Subcutaneous abdominal adipose tissue (tissue), 5 donors: Measurements from ENCODE around the gene ZNF318.
"Not testable (repeated sequence)": the region's sequence is repeated elsewhere in the genome, so short reads cannot be mapped to it uniquely, and the experiment has no call there.

Experiments used
- H3K27ac ChIP-seq: one replicate; pipeline ENCODE4 v1.7.0; 2013; ENCODE audit warnings: low read depth, mild to moderate bottlenecking, inconsistent platforms, low read length, moderate library complexity
- H3K27me3 ChIP-seq, 5 donors: one replicate each; pipeline ENCODE4 v1.7.0; 2013; ENCODE audit warnings: low read length in 5 of 5, inconsistent platforms in 1 of 5; ENCODE audit not compliant: control insufficient read depth in 5 of 5, insufficient read depth in 4 of 5
- H3K36me3 ChIP-seq, 5 donors: one replicate each; pipeline ENCODE4 v1.7.0; 2013; ENCODE audit warnings: low read length in 5 of 5; ENCODE audit not compliant: control insufficient read depth in 5 of 5, insufficient read depth in 5 of 5
- H3K4me1 ChIP-seq, 5 donors: one replicate each; pipeline ENCODE4 v1.7.0; 2013; ENCODE audit warnings: low read length in 5 of 5, mild to moderate bottlenecking in 3 of 5, moderate library complexity in 1 of 5; ENCODE audit not compliant: control insufficient read depth in 5 of 5, insufficient read depth in 5 of 5
- H3K4me3 ChIP-seq, 5 donors: one replicate each; pipeline ENCODE4 v1.7.0; 2013; ENCODE audit warnings: low read length in 5 of 5, low read depth in 1 of 5
- H3K9ac ChIP-seq, 5 donors: one replicate each; pipeline ENCODE4 v1.7.0; 2013; ENCODE audit warnings: low read length in 5 of 5, mild to moderate bottlenecking in 4 of 5, moderate library complexity in 3 of 5
- H3K9me3 ChIP-seq, 5 donors: one replicate each; pipeline ENCODE4 v1.7.0; 2013; ENCODE audit warnings: low read length in 5 of 5; ENCODE audit not compliant: control insufficient read depth in 5 of 5
- donor health status: healthy.
- donor health status: healthy.
- donor health status: healthy.
- donor health status: healthy.
- donor health status: healthy.

Gene ZNF318

GRCh38 chr6:43346243-43346642, 23.2 kb downstream of the ZNF318 start:
- H3K4me3 ChIP-seq, H3K27ac ChIP-seq, H3K9ac ChIP-seq, H3K4me1 ChIP-seq, H3K27me3 ChIP-seq, H3K9me3 ChIP-seq: not testable (repeated sequence)
- peaks cover 50 to 71% (median 52%) of the 10 kb centered on the region in 5 donors for H3K36me3 ChIP-seq

DNA sequence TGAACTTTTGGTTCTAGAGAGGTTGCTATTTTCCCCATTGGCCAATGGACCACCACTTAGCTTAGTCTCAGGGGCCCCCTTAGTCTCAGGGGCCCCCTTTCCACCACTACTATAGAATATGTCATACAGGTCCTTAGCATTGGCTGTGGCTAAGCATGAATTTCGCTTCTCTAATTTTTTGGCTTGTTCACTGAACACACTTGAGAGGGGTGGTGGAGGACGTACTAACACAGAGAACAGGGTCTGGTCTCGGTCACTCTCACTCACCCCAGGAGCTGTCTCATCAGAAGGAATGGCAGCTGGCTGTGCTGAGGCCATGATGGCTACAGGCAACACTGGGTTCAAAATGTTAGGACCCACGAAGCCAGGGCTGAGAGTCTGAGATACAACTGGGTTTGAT, 30.3 kb downstream of the ZNF318 start:
- Histone ChIP-seq H3K9ac (no peak overlapping the region), H3K4me1 (no peaks in the 10 kb centered on the region), H3K4me3 (no peak overlapping the region), H3K27ac (no peak overlapping the region), H3K9me3 (no peaks in the 10 kb centered on the region), H3K36me3 (peaks cover 41 to 75% (median 64%) of the 10 kb centered on the region in 5 donors), H3K27me3 (no peaks in the 10 kb centered on the region)

- no peak overlapping the region for H3K27ac ChIP-seq
- H3K4me3 ChIP-seq = no peak overlapping the region
- H3K9ac ChIP-seq = no peak overlapping the region
- no peaks in the 10 kb centered on the region for H3K27me3 ChIP-seq
- H3K36me3 ChIP-seq = peaks cover 37 to 71% (median 60%) of the 10 kb centered on the region in 5 donors
- no peaks in the 10 kb centered on the region for H3K9me3 ChIP-seq
- H3K4me1 ChIP-seq = no peaks in the 10 kb centered on the region
These were observed 31.2 kb downstream of the ZNF318 start for GRCh38 chr6:43338243-43338642.

GRCh38 chr6:43336382-43336781, 33.1 kb downstream of the ZNF318 start:
- Histone ChIP-seq H3K27me3 (no peaks in the 10 kb centered on the region), H3K36me3 (peaks cover 28 to 52% (median 44%) of the 10 kb centered on the region in 5 donors), H3K4me1 (no peaks in the 10 kb centered on the region), H3K27ac (no peak overlapping the region), H3K4me3 (no peak overlapping the region), H3K9ac (peak overlapping the region in 1 of 5 donors; percentile 7), H3K9me3 (no peaks in the 10 kb centered on the region)

DNA sequence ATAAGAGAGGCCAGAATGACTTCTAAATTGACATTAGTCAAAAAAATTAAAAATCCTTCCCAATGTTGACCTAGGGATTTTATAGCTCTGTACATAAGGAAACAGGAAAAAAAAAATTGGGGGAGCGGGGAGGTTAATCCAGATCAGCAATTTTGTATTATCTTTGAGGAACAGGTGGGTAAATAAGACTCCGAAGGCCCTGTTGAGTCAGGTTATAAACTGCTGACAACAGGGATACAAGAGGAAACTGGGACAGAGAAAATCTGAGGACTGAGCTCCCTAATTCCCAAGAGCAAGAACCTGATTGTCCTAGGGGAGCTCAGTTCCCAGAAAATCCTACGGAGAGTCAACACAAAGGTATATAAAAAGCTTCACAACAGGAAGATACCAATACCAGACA, 34.0 kb downstream of the ZNF318 start:
- Histone ChIP-seq H3K9me3 (no peaks in the 10 kb centered on the region), H3K4me1 (no peaks in the 10 kb centered on the region), H3K9ac (no peak overlapping the region), H3K36me3 (peaks cover 22 to 46% (median 40%) of the 10 kb centered on the region in 5 donors), H3K27ac (no peak overlapping the region), H3K4me3 (no peak overlapping the region), H3K27me3 (no peaks in the 10 kb centered on the region)

- H3K9me3 ChIP-seq = no peaks in the 10 kb centered on the region
- H3K4me1 ChIP-seq = no peaks in the 10 kb centered on the region
- no peak overlapping the region for H3K27ac ChIP-seq
- no peak overlapping the region for H3K9ac ChIP-seq
- no peak overlapping the region for H3K4me3 ChIP-seq
- H3K27me3 ChIP-seq = no peaks in the 10 kb centered on the region
- H3K36me3 ChIP-seq = peaks cover 15 to 37% (median 31%) of the 10 kb centered on the region in 5 donors
These were observed 34.9 kb downstream of the ZNF318 start for GRCh38 chr6:43334466-43335095.

DNA sequence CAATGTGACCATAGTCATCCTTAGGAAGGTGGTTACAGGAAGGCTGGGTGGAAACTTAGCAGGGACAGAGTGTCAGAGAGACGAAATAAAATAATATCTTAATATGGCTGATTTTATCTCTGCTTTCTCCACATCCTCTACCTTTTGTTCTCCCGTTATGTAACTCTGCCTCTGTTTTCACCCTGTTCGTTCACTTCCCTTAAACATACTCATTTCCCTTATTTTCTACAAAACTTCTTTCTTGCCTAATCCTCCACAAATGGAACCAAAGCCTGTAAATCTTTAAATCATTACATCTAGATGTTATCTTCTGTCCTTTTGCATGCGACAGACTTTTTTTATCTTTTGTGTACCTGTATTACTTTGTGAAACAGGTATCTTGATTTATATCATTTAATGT, 37.6 kb downstream of the ZNF318 start:
- Histone ChIP-seq H3K27ac (no peak overlapping the region), H3K36me3 (peaks cover 8 to 16% (median 13%) of the 10 kb centered on the region in 5 donors), H3K4me3 (no peak overlapping the region), H3K4me1 (no peaks in the 10 kb centered on the region), H3K9ac (no peak overlapping the region), H3K27me3 (no peaks in the 10 kb centered on the region), H3K9me3 (no peaks in the 10 kb centered on the region)

- H3K27ac ChIP-seq = no peak overlapping the region
- H3K27me3 ChIP-seq = no peaks in the 10 kb centered on the region
- no peak overlapping the region for H3K4me3 ChIP-seq
- H3K4me1 ChIP-seq = no peaks in the 10 kb centered on the region
- H3K9ac ChIP-seq = peak overlapping the region in 1 of 5 donors; percentile 1
- peaks cover 7 to 15% (median 13%) of the 10 kb centered on the region in 5 donors for H3K36me3 ChIP-seq
- H3K9me3 ChIP-seq = no peaks in the 10 kb centered on the region
These were observed 38.0 kb downstream of the ZNF318 start for GRCh38 chr6:43331470-43331869.

GRCh38 chr6:43328528-43328927, 40.9 kb downstream of the ZNF318 start:
- Histone ChIP-seq H3K36me3 (peaks cover 0 to 12% (median 8%) of the 10 kb centered on the region in 5 donors), H3K27ac (no peak overlapping the region), H3K4me1 (no peaks in the 10 kb centered on the region), H3K4me3 (no peak overlapping the region), H3K9me3 (no peaks in the 10 kb centered on the region), H3K27me3 (no peaks in the 10 kb centered on the region), H3K9ac (no peak overlapping the region)

- H3K27ac ChIP-seq = no peak overlapping the region
- H3K4me3 ChIP-seq = no peak overlapping the region
- no peaks in the 10 kb centered on the region for H3K9me3 ChIP-seq
- no peaks in the 10 kb centered on the region for H3K27me3 ChIP-seq
- peaks cover 0 to 10% (median 5%) of the 10 kb centered on the region in 5 donors for H3K36me3 ChIP-seq
- H3K9ac ChIP-seq = no peak overlapping the region
- H3K4me1 ChIP-seq = no peaks in the 10 kb centered on the region
These were observed 43.6 kb downstream of the ZNF318 start for GRCh38 chr6:43325876-43326275.
